CD4-positive, alpha-beta T cell (primary cell): ENCODE measurements around the gene TEX14. TPM values are rescaled to one million over a fixed set of nuclear protein-coding genes. Genes with fewer than 3 reads are reported as not detected.

Source experiments
- ATAC-seq: fragments of 200-7000 bp; cut with Tn5 transposase; one replicate; pipeline ENCODE4 v1.10.0; 2022; ENCODE audit warnings: mild to moderate bottlenecking; ENCODE audit not compliant: poor library complexity
- CTCF ChIA-PET: fragments of 350-600 bp; sonication (Branson Sonifier 250); formaldehyde crosslinking; loops from one replicate; lab custom pipeline; 2021; ENCODE audit warnings: antibody characterized with exemption, inconsistent platforms; lab: Charles Lee
- POLR2A ChIA-PET: fragments of 350-600 bp; sonication (Branson Sonifier 250); formaldehyde crosslinking; loops from one replicate; lab custom pipeline; 2021; ENCODE audit warnings: antibody characterized with exemption, inconsistent platforms; lab: Charles Lee
- DNase-seq, 14 experiments: peaks; one replicate each; pipeline ENCODE4 v3.0.0-alpha.2; 2013 to 2020; ENCODE audit warnings: mixed read lengths in 2 of 14
- H3K27ac ChIP-seq, 2 donors: one replicate each; pipeline versions ENCODE4 v1.5.1 to v1.7.0; 2013; ENCODE audit warnings: low read length in 2 of 2, low read depth in 1 of 2, mild to moderate bottlenecking in 1 of 2
- H3K27me3 ChIP-seq, 2 experiments: 1 replicate in 1 of 2; 2 replicates in 1 of 2; pipeline versions ENCODE4 v1.6.1 to v1.7.0; 2013; ENCODE audit warnings: low read length in 2 of 2, control low read depth in 1 of 2, mild to moderate bottlenecking in 1 of 2, moderate library complexity in 1 of 2; ENCODE audit not compliant: insufficient read depth in 2 of 2, control insufficient read depth in 1 of 2
- H3K36me3 ChIP-seq: one replicate; pipeline ENCODE4 v1.6.1; 2013; ENCODE audit warnings: low read length, control low read depth; ENCODE audit not compliant: insufficient read depth
- H3K4me1 ChIP-seq: one replicate; pipeline ENCODE4 v1.6.1; 2013; ENCODE audit warnings: low read length, control low read depth; ENCODE audit not compliant: insufficient read depth
- H3K4me3 ChIP-seq: one replicate; pipeline ENCODE4 v1.5.1; 2013; ENCODE audit warnings: mild to moderate bottlenecking, low read length, moderate library complexity
- H3K9me3 ChIP-seq, 2 experiments: 1 replicate in 1 of 2; 2 replicates in 1 of 2; pipeline versions ENCODE4 v1.6.1 to v1.7.0; 2013; ENCODE audit warnings: low read length in 2 of 2, mild to moderate bottlenecking in 2 of 2, control low read depth in 1 of 2, moderate library complexity in 1 of 2; ENCODE audit not compliant: control insufficient read depth in 1 of 2, insufficient read depth in 1 of 2
- H3K27ac Mint-ChIP-seq: one replicate; pipeline ENCODE4 v1.8.0; 2020; ENCODE audit warnings: mixed read lengths
- H3K27me3 Mint-ChIP-seq: one replicate; pipeline ENCODE4 v1.8.0; 2021; ENCODE audit warnings: mixed read lengths
- H3K36me3 Mint-ChIP-seq: one replicate; pipeline ENCODE4 v1.8.0; 2021; ENCODE audit warnings: low read depth, mixed read lengths
- H3K4me1 Mint-ChIP-seq: one replicate; pipeline ENCODE4 v1.8.0; 2021; ENCODE audit warnings: low read depth, mixed read lengths
- H3K4me3 Mint-ChIP-seq: one replicate; pipeline ENCODE4 v1.8.0; 2020; ENCODE audit warnings: mild to moderate bottlenecking, mixed read lengths
- H3K9me3 Mint-ChIP-seq: one replicate; pipeline ENCODE4 v1.8.0; 2020; ENCODE audit warnings: mixed read lengths
- CTCF ChIP-seq: fragments of 200-600 bp; IDR thresholded peaks from one replicate; pipeline ENCODE4 v1.8.0; 2022; ENCODE audit warnings: antibody characterized with exemption, mild to moderate bottlenecking
- intact Hi-C, 2 experiments: fragments of 100-400 bp; cut with DNase I in 1 of 2; cut with micrococcal nuclease in 1 of 2; formaldehyde crosslinking; loops; one replicate each; pipeline versions ENCODE4 v1.15.1 to v1.9.0; 2023 to 2025; cut with DNase I, micrococcal nuclease
- total RNA-seq, 174 experiments: library from RNA in 2 of 174; stranded (reverse) in 2 of 174; gene quantifications; one replicate each; pipeline ENCODE4 v1.2.3 and lab custom pipeline; 2021 to 2026

Gene TEX14
- total RNA-seq, 2 experiments from 2014 or later = 0.47 to 0.66 TPM

DNA sequence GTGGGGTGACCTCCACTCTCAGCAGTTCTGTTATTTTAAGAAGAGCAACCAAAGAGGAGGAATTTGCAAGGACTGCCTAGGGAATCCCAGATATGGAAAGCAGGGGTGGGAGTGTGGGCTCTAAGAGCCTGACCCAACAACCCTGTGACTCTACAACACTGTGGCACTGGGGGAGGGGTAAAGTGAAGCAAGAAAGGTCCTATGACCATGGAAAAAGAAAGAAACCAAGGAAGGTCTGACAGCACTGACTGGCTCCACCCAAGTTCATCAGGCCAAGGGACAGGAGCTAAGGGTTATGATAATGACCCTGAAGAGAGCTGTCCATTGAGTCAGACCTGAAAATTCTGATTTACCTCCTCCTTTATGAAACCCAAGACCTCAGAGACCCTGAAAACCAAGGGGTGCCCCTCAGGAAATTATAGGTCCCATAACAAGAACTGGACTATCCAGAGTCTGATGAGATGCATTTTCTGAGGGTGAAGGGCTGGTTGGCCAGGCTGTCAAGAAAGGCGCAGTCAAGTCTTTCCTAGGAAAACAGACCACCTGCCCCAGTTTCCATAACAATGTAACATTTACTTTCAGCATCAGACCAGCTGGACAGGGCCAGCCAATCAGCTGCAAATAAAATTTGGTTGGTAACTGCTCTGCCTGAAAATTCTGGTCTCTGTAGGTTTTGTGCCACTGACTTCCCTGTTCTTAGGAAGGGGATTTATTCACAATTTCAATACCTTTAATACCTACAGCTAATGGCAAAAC is 123.6 kb downstream of the TEX14 start:
- Mint-ChIP-seq H3K9me3 (no peaks in the 10 kb centered on the region), H3K36me3 (no peaks in the 10 kb centered on the region), H3K4me1 (no peaks in the 10 kb centered on the region), H3K4me3 (no peak overlapping the region), H3K27me3 (no peaks in the 10 kb centered on the region), H3K27ac (no peak overlapping the region)
- ATAC-seq (no peak), DNase-seq (no peak)
- no peak for TF ChIP-seq CTCF
- H3K4me1 ChIP-seq = no peaks in the 10 kb centered on the region
- no peak overlapping the region for H3K27ac ChIP-seq
- no peaks in the 10 kb centered on the region for H3K27me3 ChIP-seq
- H3K4me3 ChIP-seq = no peak overlapping the region
- POLR2A ChIA-PET = no interaction called here
- CTCF ChIA-PET = interaction anchor here (1.5 kb wide), 1 partner anchor 9 kb away, joined by 4 read pairs; no protein-coding TSS in a partner anchor
- H3K9me3 ChIP-seq = no peaks in the 10 kb centered on the region
- H3K36me3 ChIP-seq = no peaks in the 10 kb centered on the region
- intact Hi-C loops = no loop called here

DNA sequence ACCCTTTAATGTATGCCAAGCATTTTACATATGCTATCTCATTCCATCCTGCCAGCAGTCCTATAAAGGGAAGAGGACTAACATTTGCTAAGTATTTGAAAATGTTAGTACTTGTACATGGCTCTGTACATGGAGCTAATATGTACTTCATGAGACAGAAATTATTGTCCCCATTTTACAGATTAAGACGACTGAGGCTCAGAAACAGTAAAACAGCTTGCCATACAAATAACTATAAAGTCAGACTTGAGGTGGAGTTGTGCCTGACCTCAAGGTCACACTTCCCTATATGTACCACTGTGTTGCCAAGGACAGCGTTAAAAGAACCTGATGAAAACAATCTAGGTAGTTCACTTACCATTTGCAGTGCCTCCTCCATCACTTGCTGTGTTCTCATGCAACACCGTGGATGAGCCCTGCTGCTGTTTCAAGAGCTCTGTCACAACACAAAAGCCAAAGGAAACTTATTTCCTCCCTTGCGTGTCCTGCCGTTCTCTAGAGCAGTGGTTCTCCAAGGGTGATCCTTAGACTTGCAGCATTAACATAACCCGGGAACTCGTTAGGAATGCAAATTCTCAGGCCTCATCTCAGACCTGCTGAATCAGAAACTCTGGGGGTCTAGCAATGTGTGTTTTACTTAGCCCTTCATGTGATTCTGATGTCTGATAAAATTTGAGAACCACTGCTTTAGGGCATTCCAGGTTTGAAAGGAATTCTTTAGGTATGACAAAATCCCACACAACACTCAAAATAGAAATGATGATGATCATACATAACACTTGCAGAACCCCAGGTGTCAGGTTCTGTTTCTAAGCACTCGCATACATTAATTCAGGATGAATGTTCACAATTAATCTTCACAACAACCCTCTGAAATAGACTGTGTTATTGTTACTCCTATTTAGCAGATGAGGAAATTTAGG is 126.2 kb downstream of the TEX14 start:
- H3K4me3 Mint-ChIP-seq = no peak overlapping the region
- Histone ChIP-seq H3K27ac (no peak overlapping the region), H3K4me1 (no peaks in the 10 kb centered on the region), H3K4me3 (no peak overlapping the region), H3K27me3 (no peaks in the 10 kb centered on the region), H3K9me3 (no peaks in the 10 kb centered on the region), H3K36me3 (no peaks in the 10 kb centered on the region)
- H3K27ac Mint-ChIP-seq = no peak overlapping the region
- no peaks in the 10 kb centered on the region for H3K36me3 Mint-ChIP-seq
- no peaks in the 10 kb centered on the region for H3K4me1 Mint-ChIP-seq
- ChIA-PET CTCF (no interaction called here), POLR2A (no interaction called here)
- intact Hi-C loops = no loop called here
- ATAC-seq (no peak), DNase-seq (no peak)
- no peaks in the 10 kb centered on the region for H3K27me3 Mint-ChIP-seq
- no peak for TF ChIP-seq CTCF
- no peaks in the 10 kb centered on the region for H3K9me3 Mint-ChIP-seq

- no peak overlapping the region for H3K27ac ChIP-seq
- H3K36me3 Mint-ChIP-seq = no peaks in the 10 kb centered on the region
- no peaks in the 10 kb centered on the region for H3K27me3 Mint-ChIP-seq
- H3K9me3 Mint-ChIP-seq = no peaks in the 10 kb centered on the region
- ATAC-seq (no peak), DNase-seq (no peak)
- no peak overlapping the region for H3K4me3 Mint-ChIP-seq
- TF ChIP-seq CTCF = no peak
- H3K36me3 ChIP-seq = no peaks in the 10 kb centered on the region
- no peak overlapping the region for H3K4me3 ChIP-seq
- CTCF ChIA-PET = no interaction called here
- H3K9me3 ChIP-seq = no peaks in the 10 kb centered on the region
- no peaks in the 10 kb centered on the region for H3K4me1 Mint-ChIP-seq
- intact Hi-C loops = no loop called here
- no peaks in the 10 kb centered on the region for H3K4me1 ChIP-seq
- POLR2A ChIA-PET = no interaction called here
- H3K27ac Mint-ChIP-seq = no peak overlapping the region
- no peaks in the 10 kb centered on the region for H3K27me3 ChIP-seq
These were observed 126.9 kb downstream of the TEX14 start for GRCh38 chr17:58564971-58565370.
